Ovary (tissue), 9 donors: ENCODE measurements around the gene KCND2. TPM values are rescaled to one million over a fixed set of nuclear protein-coding genes. Genes with fewer than 3 reads are reported as not detected.

Experiments
- DNase-seq, 5 donors: peaks; one replicate each; pipeline ENCODE4 v3.0.0-alpha.2; 2019 to 2020
- H3K27ac ChIP-seq, 2 donors: fragments of 200-600 bp; one replicate each; pipeline versions ENCODE4 v1.5.1 to v1.8.0; 2019 to 2022
- H3K27me3 ChIP-seq: fragments of 200-600 bp; one replicate; pipeline ENCODE4 v1.8.0; 2022
- H3K36me3 ChIP-seq: fragments of 200-600 bp; sonication (generic); one replicate; pipeline ENCODE4 v1.5.1; 2019
- H3K4me1 ChIP-seq: one replicate; pipeline ENCODE4 v1.8.1; 2013; ENCODE audit warnings: mild to moderate bottlenecking, moderate library complexity; ENCODE audit not compliant: insufficient read depth
- H3K4me3 ChIP-seq: fragments of 200-600 bp; sonication (generic); one replicate; pipeline ENCODE4 v1.5.1; 2017
- H3K9me3 ChIP-seq, 2 donors: fragments of 200-600 bp in 1 of 2; sonication (generic) in 1 of 2; one replicate each; pipeline versions ENCODE4 v1.5.1 to v1.8.1; 2013 to 2019; ENCODE audit warnings: mild to moderate bottlenecking in 1 of 2, moderate library complexity in 1 of 2
- EP300 ChIP-seq: sonication (generic); formaldehyde crosslinking; IDR thresholded peaks from one replicate; pipeline ENCODE4 v1.6.1; 2017; ENCODE audit warnings: antibody characterized with exemption
- POLR2A ChIP-seq: fragments of 450-650 bp; IDR thresholded peaks from one replicate; pipeline ENCODE4 v1.6.1; 2017; ENCODE audit warnings: antibody characterized with exemption, mild to moderate bottlenecking, moderate library complexity
- WGBS, 3 donors: extraction: QIAGEN DNeasy Blood & Tissue Kit in 1 of 3; methylation state at CpG; one replicate each; pipeline versions ENCODE4 v1.1.5 to v1.1.7; 2013 to 2017; 5-methylcytosine and 5-hydroxymethylcytosine counted together
- intact Hi-C, 4 donors: fragments of 100-400 bp; cut with DNase I; formaldehyde crosslinking; loops; one replicate each; pipeline versions ENCODE4 v1.11.0 to v1.15.1; 2022 to 2023
- polyA plus RNA-seq, 2 donors: library from polyadenylated mRNA; stranded (reverse); fragments of 200-250 nt in 1 of 2; fragments of 350-450 nt in 1 of 2; fragmentation: Illumina TruSeq in 1 of 2; extraction: RNeasy Lipid Tissue Mini Kit (QIAGEN cat#74804) in 1 of 2; gene quantifications; one replicate each; pipeline ENCODE4 v1.2.3, GENCODE V29; 2013 to 2014
- total RNA-seq, 7 donors: library from RNA; depleted of rRNA in 2 of 7; stranded (reverse); fragments of >200 nt in 2 of 7; fragmentation: NEBNext Ultra II Directional in 3 of 7; extraction: Animal tissue kit (Norgen Biotek cat#: 25700) in 3 of 7; gene quantifications; one replicate each; pipeline versions ENCODE4 v1.1.0 to v1.2.4, GENCODE V29; 2016 to 2023
- TF ChIP-seq, protein P1 (sequence below), 3 donors: fragments of 450-650 bp in 2 of 3; fragments of 200-600 bp in 1 of 3; IDR thresholded peaks; one replicate each; pipeline versions ENCODE4 v1.5.1 to v1.8.0; 2016 to 2022; ENCODE audit warnings: antibody characterized with exemption in 3 of 3, mild to moderate bottlenecking in 1 of 3
- donor health status: DM: no; HTN: no; CAD: no; lungs with moderate emphysema.
- donor health status: DM: no; HTN: no; CAD: no.
- donor health status: Bipolar disorder and iron deficiency.
- donor health status: DM: yes; HTN: yes; CAD: no.
- donor health status: DM: no; HTN: no; CAD: no.
- donor health status: DM: yes; HTN: yes; CAD: no.

KCND2 gene
- total and polyA plus RNA-seq, 9 donors: 3.2 to 14.5 (median 5.4) TPM

DNA sequence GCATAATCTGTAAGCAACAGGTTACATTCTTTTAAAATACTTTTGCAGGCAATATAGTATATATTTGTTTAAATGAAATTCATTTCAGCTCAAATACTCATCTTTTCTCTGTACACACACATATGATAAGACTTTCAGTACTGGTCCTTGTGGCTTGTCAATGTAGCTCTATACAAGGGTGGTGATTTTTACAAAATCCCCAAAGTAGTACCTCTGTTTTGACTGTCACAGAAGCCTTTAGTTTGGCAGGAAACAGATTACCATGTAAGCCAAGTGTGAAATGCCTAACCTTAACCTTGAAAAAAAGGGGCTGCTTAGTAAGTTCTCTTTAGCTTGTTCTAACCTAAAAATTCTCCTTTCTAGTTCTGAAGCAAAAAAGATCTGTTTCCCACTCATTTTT, 87.9 kb downstream of the KCND2 start:
- Histone ChIP-seq H3K27me3 (no peaks in the 10 kb centered on the region), H3K27ac (no peak overlapping the region), H3K36me3 (no peaks in the 10 kb centered on the region), H3K9me3 (no peaks in the 10 kb centered on the region), H3K4me1 (no peaks in the 10 kb centered on the region), H3K4me3 (no peak overlapping the region)
- no peak for DNase-seq
- no peak for TF ChIP-seq POLR2A
- TF ChIP-seq, protein P1, sequence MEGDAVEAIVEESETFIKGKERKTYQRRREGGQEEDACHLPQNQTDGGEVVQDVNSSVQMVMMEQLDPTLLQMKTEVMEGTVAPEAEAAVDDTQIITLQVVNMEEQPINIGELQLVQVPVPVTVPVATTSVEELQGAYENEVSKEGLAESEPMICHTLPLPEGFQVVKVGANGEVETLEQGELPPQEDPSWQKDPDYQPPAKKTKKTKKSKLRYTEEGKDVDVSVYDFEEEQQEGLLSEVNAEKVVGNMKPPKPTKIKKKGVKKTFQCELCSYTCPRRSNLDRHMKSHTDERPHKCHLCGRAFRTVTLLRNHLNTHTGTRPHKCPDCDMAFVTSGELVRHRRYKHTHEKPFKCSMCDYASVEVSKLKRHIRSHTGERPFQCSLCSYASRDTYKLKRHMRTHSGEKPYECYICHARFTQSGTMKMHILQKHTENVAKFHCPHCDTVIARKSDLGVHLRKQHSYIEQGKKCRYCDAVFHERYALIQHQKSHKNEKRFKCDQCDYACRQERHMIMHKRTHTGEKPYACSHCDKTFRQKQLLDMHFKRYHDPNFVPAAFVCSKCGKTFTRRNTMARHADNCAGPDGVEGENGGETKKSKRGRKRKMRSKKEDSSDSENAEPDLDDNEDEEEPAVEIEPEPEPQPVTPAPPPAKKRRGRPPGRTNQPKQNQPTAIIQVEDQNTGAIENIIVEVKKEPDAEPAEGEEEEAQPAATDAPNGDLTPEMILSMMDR (IDR thresholded peaks at IDR 0.05): no peak
- TF ChIP-seq EP300: no peak
- intact Hi-C loops: no loop called here

DNA sequence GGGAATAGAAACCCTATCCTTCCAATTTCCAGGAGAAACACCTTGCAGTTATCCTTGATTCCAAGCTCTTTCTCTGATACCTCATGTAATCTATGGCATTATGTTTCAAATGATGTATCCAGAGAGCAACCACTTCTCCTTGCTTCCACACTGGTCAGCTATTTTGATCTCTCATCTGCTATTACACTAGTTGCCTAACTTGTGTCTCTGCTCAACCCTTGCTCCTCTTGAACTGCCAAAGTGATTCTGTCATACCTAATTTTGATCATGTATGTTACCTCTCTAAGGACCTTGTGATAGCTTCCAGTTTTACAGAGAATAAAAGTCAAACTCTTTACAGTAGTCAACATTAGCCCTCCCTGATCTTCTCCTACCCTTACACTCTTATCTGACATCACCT, 90.4 kb downstream of the KCND2 start:
- intact Hi-C loops: no loop called here

DNA sequence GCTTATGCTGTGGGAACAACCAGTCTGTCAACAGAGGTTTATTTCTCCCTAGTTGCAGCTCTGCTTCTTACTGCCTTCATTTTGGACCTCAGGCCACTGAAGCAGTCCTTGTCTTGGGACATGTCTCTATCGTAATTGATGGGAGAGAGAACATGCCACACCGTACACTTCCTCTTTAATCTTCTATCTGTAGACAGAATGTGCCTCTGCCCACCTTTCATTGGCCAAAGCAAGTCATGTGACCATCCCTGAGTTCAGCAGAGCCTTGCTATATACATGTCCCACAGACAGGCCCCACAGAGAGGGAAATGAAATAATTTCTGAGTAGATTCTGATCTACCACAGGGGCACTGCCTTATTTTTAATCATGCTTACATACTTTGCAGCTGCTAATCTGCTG, 98.0 kb downstream of the KCND2 start:
- H3K27me3 ChIP-seq: no peaks in the 10 kb centered on the region
- H3K36me3 ChIP-seq: no peaks in the 10 kb centered on the region
- 96 to 100% (median 96%) methylated on average over 2 of the region's 2 CpGs for WGBS, 3 donors
- DNase-seq: no peak
- H3K4me1 ChIP-seq: no peaks in the 10 kb centered on the region
- intact Hi-C loops: no loop called here
- TF ChIP-seq, protein P1 (IDR thresholded peaks at IDR 0.05): no peak
- TF ChIP-seq EP300: no peak
- no peak for TF ChIP-seq POLR2A
- H3K27ac ChIP-seq: no peak overlapping the region
- no peaks in the 10 kb centered on the region for H3K9me3 ChIP-seq
- H3K4me3 ChIP-seq: no peak overlapping the region

More for the DNA sequence above, 90.4 kb downstream of the KCND2 start:
- Histone ChIP-seq H3K9me3 (no peaks in the 10 kb centered on the region), H3K4me3 (no peak overlapping the region), H3K4me1 (no peaks in the 10 kb centered on the region), H3K36me3 (no peaks in the 10 kb centered on the region), H3K27ac (no peak overlapping the region), H3K27me3 (no peaks in the 10 kb centered on the region)
- TF ChIP-seq, protein P1 (IDR thresholded peaks at IDR 0.05): no peak
- TF ChIP-seq POLR2A: no peak
- no peak for TF ChIP-seq EP300
- DNase-seq: no peak

DNA sequence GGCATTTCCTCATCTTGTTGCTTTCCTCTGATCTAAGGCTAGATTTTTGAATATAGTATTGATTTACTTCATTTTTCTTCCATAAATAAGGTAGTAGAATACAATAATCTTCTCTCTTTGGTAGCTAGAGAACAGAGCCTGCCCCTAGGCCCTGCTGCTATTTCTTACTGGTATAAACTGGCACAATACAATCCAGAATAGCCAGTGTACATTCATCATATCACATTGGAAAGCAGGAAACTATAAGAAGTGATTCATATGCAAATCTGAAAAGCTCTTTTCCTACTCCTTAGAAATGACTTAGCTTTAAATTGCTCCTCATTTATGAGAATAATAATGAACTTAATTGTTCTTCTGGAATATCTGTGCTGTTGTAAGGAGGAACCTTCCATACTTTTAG, 100.2 kb downstream of the KCND2 start:
- no peaks in the 10 kb centered on the region for H3K36me3 ChIP-seq
- no peaks in the 10 kb centered on the region for H3K27me3 ChIP-seq
- TF ChIP-seq POLR2A: no peak
- TF ChIP-seq, protein P1 (IDR thresholded peaks at IDR 0.05): no peak
- no peak for TF ChIP-seq EP300
- no peaks in the 10 kb centered on the region for H3K9me3 ChIP-seq
- no peak overlapping the region for H3K4me3 ChIP-seq
- H3K4me1 ChIP-seq: no peaks in the 10 kb centered on the region
- no peak for DNase-seq
- no peak overlapping the region for H3K27ac ChIP-seq
- intact Hi-C loops: no loop called here

DNA sequence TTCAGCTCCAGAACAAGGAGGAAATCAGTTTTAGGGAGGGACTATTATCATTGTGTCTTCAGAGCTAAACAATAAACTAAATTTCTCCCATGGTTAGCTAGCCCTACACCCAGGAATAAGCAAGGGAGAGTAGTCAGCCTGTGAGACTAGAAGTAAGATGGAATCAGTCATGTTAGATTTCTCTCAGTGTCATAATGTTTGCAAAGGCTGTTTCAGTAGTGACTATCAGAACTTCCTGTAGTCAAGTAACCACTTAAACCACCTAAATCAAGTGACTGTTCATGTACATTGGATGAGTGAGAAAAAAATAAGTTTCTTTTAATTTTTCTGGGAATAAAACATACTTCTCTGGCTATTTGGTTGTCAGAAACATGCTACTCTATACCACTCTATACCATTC, 121.6 kb downstream of the KCND2 start:
- H3K27me3 ChIP-seq: no peaks in the 10 kb centered on the region
- TF ChIP-seq EP300: no peak
- intact Hi-C loops: no loop called here
- H3K9me3 ChIP-seq: no peaks in the 10 kb centered on the region
- H3K36me3 ChIP-seq: no peaks in the 10 kb centered on the region
- no peak overlapping the region for H3K27ac ChIP-seq
- no peak for DNase-seq
- no peak overlapping the region for H3K4me3 ChIP-seq
- no peaks in the 10 kb centered on the region for H3K4me1 ChIP-seq
